WI38 (cell line): ENCODE data around the gene FAT3.

Experiments used
- H3K4me3 ChIP-seq: 2 replicates; pipeline ENCODE4 v1.5.1; 2011; ENCODE audit warnings: low read depth, mild to moderate bottlenecking, control low read depth, low read length
- CTCF ChIP-seq: IDR thresholded peaks from 2 replicates; pipeline ENCODE4 v1.5.1; 2012; ENCODE audit warnings: low read depth, mild to moderate bottlenecking, control low read depth, low read length

Gene FAT3

DNA sequence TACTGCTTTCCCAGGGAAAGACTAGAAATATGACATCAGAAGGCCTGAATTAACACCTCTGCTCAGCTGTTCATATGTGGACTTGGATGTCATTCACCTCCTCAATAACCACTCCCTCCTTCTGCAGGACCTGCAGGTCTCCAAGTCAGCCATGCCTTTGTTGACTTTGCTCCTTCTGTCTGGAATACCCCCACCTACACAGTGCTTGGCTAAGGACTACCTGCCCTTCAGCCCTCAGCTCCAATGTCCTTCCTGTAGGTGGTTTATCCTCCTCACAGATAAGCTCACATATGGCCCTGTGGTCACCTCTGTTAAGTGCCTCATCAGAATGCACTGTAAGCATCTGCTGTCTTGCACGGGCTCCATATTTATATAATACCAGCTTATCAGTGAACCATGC is 26.4 kb upstream of the FAT3 start:
- TF ChIP-seq CTCF: no peak

GRCh38 chr11:92199991-92200390 is 24.6 kb upstream of the FAT3 start:
- no peak for TF ChIP-seq CTCF
- no peak overlapping the region for H3K4me3 ChIP-seq

More for the DNA sequence above, 26.4 kb upstream of the FAT3 start:
- no peak overlapping the region for H3K4me3 ChIP-seq

DNA sequence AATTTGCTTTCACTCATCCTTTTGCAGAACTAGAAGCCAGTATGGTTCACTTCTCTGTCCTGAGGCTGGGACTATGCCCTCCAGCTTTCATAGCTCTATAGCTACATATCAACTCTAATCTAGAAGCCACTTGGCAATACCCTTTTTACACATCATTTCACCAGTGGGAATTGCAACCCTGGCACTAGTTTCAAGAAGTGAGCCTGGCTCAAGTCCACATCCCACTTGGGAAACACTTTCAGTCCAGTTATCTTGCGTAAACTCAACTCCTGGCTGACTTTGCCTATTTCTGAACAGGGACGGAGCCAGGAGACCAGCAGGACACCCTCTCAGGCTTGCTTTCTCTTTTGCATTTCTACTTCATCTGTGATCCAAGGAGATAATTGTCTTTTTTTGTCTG is 19.9 kb upstream of the FAT3 start:
- H3K4me3 ChIP-seq: no peak overlapping the region

DNA sequence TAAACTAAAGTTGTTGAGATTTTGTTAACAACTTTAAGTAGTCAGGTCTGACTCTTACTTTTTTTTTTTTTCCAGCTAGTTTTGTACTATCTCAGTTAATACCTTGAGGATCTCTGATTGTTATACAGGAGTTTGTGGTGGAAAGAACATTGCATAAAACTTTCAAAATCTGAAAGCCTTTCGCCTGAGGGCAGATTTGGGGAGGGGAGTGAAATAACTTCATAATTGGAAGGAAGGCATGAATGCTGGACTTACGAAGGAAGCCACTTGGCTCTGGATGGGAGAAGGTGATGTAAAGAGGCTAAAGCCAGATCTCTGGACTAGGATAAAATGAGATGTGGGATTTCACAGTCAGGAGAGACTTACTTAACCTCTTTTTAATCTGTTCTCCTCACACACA is 18.2 kb upstream of the FAT3 start:
- TF ChIP-seq CTCF: no peak
- H3K4me3 ChIP-seq: no peak overlapping the region

More for the DNA sequence above, 19.9 kb upstream of the FAT3 start:
- TF ChIP-seq CTCF: no peak

DNA sequence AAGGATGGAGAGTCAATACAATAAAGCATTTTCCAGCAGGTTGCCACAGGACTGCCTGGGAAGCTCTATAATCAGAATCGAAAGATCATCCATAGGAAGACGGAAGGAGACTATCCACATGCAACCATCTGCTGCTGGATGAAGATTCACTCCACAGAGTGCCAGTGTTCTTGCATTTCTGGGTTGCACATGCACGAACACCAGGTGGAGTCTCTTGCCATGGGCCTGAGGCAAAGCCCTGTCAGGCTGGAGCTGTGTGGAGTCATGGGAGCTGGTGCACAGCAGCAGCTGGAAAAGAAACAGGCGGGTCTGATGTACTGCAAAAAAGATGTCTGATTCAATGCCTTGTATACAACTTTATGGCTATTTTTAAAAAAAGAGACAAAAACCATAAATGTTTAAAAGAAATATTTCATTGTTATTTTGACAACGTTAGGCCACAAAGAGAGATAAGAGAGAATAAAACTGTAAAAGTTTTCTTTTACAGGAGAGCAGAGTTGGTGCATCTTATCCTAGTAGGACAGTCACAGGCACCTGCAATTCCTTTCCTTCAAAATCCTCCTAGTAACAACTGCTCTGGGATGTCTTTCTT is 12.9 kb upstream of the FAT3 start:
- TF ChIP-seq CTCF: no peak
- H3K4me3 ChIP-seq: no peak overlapping the region

DNA sequence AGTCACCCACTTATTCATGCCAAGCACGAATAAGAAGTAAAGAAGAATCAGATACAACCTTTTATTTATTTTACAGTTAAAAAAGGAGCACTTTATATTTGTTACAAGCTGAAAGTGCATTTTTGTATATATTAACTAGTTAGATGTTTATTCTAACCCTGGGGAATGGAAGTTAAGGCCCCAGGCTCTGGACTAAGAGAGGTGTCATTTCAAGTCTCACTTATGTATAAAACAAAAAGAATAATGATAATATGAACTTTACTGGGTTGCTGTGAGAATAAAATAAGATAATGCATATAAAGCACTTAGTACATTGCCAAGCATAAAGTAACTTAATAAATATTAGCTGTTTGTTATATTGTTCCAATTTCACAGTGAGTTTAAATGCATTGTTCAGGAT is 12.1 kb upstream of the FAT3 start:
- no peak for TF ChIP-seq CTCF

DNA sequence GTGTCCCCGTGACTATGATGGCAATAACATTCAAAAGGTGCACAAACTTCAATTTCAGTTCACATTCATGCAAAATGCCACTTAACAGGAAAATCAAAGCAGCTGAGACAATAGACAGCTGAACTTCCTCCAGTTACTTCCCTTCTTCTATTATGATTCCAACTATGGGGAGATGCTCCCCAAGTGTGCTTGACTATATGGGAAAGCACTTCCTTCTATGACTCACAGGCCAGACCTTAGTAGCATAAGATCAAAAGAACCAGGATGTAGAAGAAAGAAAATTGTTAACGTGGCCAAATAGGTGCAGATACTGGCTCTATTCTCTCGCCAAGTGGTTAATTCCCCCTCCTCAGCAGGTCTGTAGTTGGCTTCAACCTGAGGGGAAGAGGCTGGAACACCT is 7.8 kb upstream of the FAT3 start:
- no peak for TF ChIP-seq CTCF
- H3K4me3 ChIP-seq: no peak overlapping the region

More for the DNA sequence above, 12.1 kb upstream of the FAT3 start:
- H3K4me3 ChIP-seq: no peak overlapping the region
